Activated CD4-positive, alpha-beta T cell treated with anti-CD3 and anti-CD28 coated beads, Interleukin-2, amount 10 ng/mL, durations not matched to agents 7 days and 5 days (primary cell): Measurements from ENCODE around the gene FOXE3. TPM values are rescaled to one million over a fixed set of nuclear protein-coding genes. Genes with fewer than 3 reads are reported as not detected.

Experiments
- CTCF ChIA-PET: fragments of 350-600 bp; sonication (Branson Sonifier 250); formaldehyde crosslinking; loops from one replicate; lab custom pipeline; 2021; ENCODE audit warnings: antibody characterized with exemption; lab: Charles Lee
- POLR2A ChIA-PET: fragments of 350-600 bp; sonication (Branson Sonifier 250); formaldehyde crosslinking; loops from one replicate; lab custom pipeline; 2021; ENCODE audit warnings: antibody characterized with exemption; lab: Charles Lee
- DNase-seq: peaks from one replicate; pipeline ENCODE4 v3.0.0-alpha.2; 2020
- H3K27ac Mint-ChIP-seq: one replicate; pipeline ENCODE4 v1.8.0; 2021; ENCODE audit warnings: mild to moderate bottlenecking, moderate library complexity, mixed read lengths
- H3K27me3 Mint-ChIP-seq: one replicate; pipeline ENCODE4 v1.8.0; 2021; ENCODE audit warnings: mixed read lengths
- H3K36me3 Mint-ChIP-seq: one replicate; pipeline ENCODE4 v1.8.0; 2021; ENCODE audit warnings: low read depth, mixed read lengths
- H3K4me1 Mint-ChIP-seq: one replicate; pipeline ENCODE4 v1.8.0; 2021; ENCODE audit warnings: mixed read lengths
- H3K4me3 Mint-ChIP-seq: one replicate; pipeline ENCODE4 v1.8.0; 2021; ENCODE audit warnings: mild to moderate bottlenecking, moderate library complexity, mixed read lengths
- H3K9me3 Mint-ChIP-seq: one replicate; pipeline ENCODE4 v1.8.0; 2021; ENCODE audit warnings: mixed read lengths
- total RNA-seq, 2 experiments: library from RNA; stranded (reverse); gene quantifications; one replicate each; pipeline ENCODE4 v1.2.3, GENCODE V29; 2021

FOXE3 gene
- total RNA-seq, 2 experiments from 2014 or later, result not detected

DNA sequence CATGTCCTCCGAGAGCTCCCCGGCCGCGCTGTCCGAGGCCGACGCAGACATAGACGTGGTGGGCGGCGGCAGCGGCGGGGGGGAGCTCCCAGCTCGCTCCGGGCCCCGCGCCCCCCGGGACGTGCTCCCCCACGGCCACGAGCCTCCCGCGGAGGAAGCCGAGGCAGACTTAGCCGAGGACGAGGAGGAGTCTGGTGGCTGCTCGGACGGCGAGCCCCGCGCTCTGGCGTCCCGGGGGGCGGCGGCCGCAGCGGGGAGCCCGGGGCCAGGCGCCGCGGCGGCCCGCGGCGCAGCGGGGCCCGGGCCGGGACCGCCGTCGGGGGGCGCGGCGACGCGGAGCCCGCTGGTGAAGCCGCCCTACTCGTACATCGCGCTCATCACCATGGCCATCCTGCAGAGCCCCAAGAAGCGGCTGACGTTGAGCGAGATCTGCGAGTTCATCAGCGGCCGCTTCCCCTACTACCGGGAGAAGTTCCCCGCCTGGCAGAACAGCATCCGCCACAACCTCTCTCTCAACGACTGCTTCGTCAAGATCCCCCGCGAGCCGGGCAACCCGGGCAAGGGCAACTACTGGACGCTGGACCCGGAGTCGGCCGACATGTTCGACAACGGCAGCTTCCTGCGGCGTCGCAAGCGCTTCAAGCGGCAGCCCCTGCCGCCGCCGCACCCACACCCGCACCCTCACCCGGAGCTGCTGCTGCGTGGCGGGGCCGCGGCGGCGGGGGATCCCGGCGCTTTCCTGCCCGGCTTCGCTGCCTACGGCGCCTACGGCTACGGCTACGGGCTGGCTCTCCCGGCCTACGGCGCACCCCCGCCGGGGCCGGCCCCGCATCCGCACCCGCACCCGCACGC is 22.3 kb downstream of the FOXE3 start:
- peak overlapping the region; percentile 66 for H3K4me3 Mint-ChIP-seq
- H3K4me1 Mint-ChIP-seq, result peaks cover 27% of the 10 kb centered on the region
- POLR2A ChIA-PET, result no interaction called here
- peaks cover 19% of the 10 kb centered on the region for H3K27me3 Mint-ChIP-seq
- CTCF ChIA-PET, result interaction anchor here (0.6 to 4.6 kb wide), 28 partner anchors 9 to 289 kb away, joined by 3 to 36 read pairs (median 5); partner anchors contain the start of genes PDZK1IP1 and STIL
- H3K9me3 Mint-ChIP-seq, result no peaks in the 10 kb centered on the region
- H3K36me3 Mint-ChIP-seq, result peaks cover 14% of the 10 kb centered on the region
- DNase-seq, result peak; percentile 33
- H3K27ac Mint-ChIP-seq, result peak overlapping the region; percentile 66

DNA sequence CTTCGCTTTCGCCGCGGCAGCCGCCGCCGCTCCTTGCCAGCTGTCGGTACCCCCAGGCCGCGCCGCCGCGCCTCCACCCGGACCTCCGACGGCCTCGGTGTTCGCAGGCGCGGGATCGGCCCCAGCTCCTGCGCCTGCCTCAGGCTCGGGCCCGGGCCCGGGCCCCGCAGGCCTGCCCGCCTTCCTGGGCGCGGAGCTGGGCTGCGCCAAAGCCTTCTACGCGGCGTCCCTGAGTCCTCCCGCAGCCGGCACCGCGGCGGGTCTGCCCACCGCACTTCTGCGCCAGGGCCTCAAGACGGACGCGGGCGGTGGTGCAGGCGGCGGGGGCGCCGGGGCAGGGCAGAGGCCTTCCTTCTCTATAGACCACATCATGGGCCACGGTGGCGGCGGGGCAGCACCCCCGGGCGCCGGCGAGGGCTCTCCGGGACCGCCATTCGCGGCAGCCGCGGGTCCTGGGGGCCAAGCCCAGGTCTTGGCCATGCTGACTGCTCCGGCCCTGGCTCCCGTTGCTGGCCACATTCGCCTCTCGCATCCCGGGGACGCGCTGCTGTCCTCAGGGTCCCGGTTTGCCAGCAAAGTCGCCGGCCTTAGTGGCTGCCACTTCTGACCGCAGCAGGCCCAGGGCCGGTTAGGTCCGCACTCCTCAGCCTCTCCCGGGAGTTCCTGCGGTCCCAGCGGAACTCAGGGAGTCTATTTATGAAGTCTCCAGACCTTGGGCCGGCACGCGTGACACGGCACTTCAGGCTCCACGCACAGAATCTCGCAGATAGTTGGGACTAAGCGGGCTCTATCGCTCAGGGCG is 23.1 kb downstream of the FOXE3 start:
- Mint-ChIP-seq H3K9me3 (no peaks in the 10 kb centered on the region), H3K36me3 (peaks cover 10% of the 10 kb centered on the region), H3K27me3 (peaks cover 11% of the 10 kb centered on the region), H3K27ac (peak overlapping the region; percentile 36), H3K4me1 (peaks cover 28% of the 10 kb centered on the region), H3K4me3 (peak overlapping the region; percentile 32)
- ChIA-PET POLR2A (no interaction called here), CTCF (interaction anchor here (0.8 to 4.6 kb wide), 8 partner anchors 10 to 286 kb away, joined by 3 to 36 read pairs (median 8); no protein-coding TSS in a partner anchor)
- no peak for DNase-seq

DNA sequence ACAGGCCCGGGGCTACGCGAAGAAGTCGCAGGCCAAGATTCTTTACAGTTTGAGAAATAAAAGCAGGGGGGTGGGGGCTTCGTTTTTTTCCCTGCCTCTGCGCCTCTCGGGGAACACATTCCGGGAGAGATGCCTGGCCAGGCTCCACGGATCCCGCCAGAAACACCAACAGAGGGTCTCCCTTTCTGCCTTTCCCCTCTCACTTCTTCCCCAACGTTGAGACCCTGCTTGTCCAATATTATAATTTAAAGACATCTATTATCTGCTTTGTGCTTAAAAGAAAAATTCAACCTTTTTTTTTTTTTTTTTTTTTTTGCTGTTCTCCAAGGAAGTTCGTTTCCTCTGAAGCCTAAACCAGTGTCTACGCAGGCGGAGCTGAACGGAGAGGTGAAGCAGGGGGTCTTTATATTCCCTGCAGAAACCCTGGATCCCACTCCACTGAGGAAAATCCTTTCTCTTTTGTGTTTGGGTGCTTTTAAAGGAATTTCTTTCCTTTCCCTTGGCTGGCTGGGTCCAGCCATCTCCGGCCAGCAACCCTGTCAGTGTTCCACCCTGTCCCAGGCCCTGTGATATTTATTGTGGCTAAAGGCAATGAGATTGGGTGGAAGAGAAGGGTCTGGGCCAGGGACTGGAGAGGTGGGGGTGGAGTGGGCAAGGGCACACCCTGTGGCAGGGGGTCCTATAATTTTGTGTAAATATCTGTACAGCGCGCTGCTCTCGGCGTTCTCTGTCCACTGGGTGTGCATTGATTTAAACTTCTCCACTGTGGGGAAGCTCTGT is 23.9 kb downstream of the FOXE3 start:
- no peak for DNase-seq
- H3K9me3 Mint-ChIP-seq, result no peaks in the 10 kb centered on the region
- H3K27ac Mint-ChIP-seq, result peak overlapping the region; percentile 36
- POLR2A ChIA-PET, result no interaction called here
- CTCF ChIA-PET, result interaction anchor here (0.9 to 2.2 kb wide), 2 partner anchors 271 to 278 kb away, joined by 3 to 7 read pairs; no protein-coding TSS in a partner anchor
- peaks cover 3% of the 10 kb centered on the region for H3K36me3 Mint-ChIP-seq
- H3K27me3 Mint-ChIP-seq, result peaks cover 3% of the 10 kb centered on the region
- H3K4me3 Mint-ChIP-seq, result peak overlapping the region; percentile 32
- peaks cover 29% of the 10 kb centered on the region for H3K4me1 Mint-ChIP-seq

DNA sequence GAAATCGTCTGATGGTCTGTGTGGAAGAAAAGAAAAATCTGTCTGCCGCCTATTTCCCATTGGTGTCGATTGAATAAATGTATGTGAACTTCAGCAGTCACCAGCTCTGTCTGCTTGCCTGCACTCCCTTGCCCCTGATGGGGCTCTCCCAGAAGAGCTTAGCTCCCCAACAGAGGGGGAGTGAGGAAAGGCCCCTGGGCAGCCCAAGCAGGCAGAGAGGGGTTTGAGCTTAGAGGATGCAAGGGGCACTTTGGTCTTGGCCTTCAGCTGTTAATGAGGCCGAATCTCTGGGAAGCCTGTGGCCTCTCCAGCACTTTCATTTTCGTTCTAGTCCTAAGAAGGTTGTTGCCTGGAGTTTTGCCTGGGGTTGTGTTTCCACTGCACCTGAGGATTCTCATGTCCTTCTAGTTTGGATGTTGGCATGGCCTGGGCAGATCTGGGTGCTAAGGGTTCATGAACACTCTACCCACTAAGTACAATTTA is 24.6 kb downstream of the FOXE3 start:
- Mint-ChIP-seq H3K36me3 (peaks cover 1% of the 10 kb centered on the region), H3K27ac (no peak overlapping the region), H3K4me3 (no peak overlapping the region), H3K4me1 (peaks cover 30% of the 10 kb centered on the region), H3K9me3 (no peaks in the 10 kb centered on the region), H3K27me3 (peaks cover 3% of the 10 kb centered on the region)
- CTCF ChIA-PET, result interaction anchor here (0.9 to 2.2 kb wide), 4 partner anchors 9 to 277 kb away, joined by 3 to 8 read pairs (median 6); no protein-coding TSS in a partner anchor
- POLR2A ChIA-PET, result no interaction called here
- DNase-seq, result no peak

DNA sequence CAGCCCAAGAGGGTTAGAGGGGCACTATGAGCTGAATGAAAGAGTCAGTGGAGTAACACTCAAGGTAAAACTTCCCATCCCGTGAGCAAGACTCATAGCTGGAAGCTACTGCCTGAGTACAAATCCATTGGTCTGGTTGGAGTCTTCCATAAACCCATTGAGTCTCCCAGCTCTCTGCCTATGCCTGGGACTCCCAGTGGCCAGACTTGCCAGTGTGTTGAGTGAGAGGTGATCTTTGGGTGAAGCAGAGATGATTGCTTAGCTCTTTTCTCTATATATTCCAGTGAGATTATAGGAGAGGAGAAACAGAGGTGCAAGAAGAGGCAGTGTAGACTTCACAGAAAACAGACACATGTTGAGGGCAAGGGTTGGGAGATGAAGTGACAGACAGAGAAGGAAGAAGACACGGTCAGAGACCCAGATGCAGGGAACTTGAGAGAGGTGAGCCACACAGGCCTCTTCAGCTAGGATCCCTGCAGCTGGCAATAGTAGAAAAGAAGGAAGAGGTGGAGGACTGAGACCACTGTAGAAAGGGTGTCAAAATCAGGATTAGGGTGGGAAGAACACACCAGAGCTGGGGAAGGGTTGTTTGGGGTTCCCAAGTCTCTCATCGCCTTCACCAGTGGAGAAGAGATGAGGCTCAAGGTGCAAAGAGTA is 25.5 kb downstream of the FOXE3 start:
- POLR2A ChIA-PET, result no interaction called here

DNA sequence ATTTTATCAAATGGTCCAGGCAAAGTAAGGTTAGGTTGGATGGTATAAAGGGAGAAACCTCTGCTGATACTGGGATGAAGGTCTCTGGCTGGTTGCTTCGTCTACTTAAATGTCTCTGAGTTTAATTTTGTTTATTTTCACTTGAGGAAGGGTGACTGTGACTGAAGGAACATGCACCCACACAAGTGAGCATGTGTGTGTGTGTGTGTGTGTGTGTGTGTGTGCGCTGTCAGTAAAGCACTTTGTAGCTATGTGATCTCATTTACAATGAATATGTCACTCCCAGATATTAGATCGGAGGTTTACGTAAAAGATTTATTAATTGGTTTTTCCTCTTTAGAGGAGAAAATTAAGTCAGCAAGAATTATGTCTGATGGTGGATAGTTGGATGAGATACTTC is 26.1 kb downstream of the FOXE3 start:
- Mint-ChIP-seq H3K9me3 (no peaks in the 10 kb centered on the region), H3K36me3 (no peaks in the 10 kb centered on the region), H3K27me3 (peaks cover 3% of the 10 kb centered on the region), H3K4me1 (peaks cover 22% of the 10 kb centered on the region), H3K27ac (no peak overlapping the region), H3K4me3 (no peak overlapping the region)
- CTCF ChIA-PET, result interaction anchor here (1.0 to 2.2 kb wide), 5 partner anchors 7 to 269 kb away, joined by 3 to 8 read pairs (median 4); no protein-coding TSS in a partner anchor
- no peak for DNase-seq
- POLR2A ChIA-PET, result no interaction called here

More for the DNA sequence above, 25.5 kb downstream of the FOXE3 start:
- Mint-ChIP-seq H3K36me3 (no peaks in the 10 kb centered on the region), H3K4me1 (peaks cover 24% of the 10 kb centered on the region), H3K4me3 (no peak overlapping the region), H3K27ac (no peak overlapping the region), H3K27me3 (peaks cover 3% of the 10 kb centered on the region), H3K9me3 (no peaks in the 10 kb centered on the region)
- CTCF ChIA-PET, result interaction anchor here (1.0 to 2.2 kb wide), 5 partner anchors 8 to 269 kb away, joined by 3 to 8 read pairs (median 4); no protein-coding TSS in a partner anchor
- DNase-seq, result no peak

DNA sequence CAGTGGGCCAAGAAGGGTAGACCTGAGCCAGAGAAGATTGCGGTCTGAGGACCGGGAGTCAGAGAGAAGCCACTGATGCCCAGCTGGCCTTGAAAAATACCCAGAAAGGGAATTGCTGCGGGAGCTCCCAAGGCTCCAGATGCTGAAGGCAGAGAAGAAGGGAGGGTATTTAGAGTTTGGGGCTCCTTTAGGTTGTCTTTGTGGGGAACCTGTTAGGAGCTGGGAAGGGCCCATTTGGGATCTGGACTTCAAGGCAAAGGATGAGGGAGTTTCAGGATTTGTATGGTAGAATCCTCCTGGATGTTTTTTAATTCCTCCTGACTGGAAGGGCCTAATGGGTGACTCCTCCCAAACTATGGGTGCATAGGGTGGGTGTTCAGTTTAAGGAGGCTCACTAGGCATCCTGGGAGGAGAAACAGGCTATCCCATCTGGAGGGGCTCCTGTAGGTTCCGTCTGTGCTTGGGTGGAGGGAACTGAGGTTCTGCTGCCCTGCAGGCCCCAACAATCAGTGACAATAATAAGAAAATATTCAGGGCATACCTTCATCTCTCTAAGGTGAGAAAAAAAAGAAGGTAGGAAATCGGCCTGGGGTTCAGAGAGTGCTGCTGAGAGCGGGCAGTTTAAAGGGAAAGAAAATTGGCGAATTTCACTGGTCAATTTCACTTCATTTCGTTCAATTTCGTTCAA is 26.9 kb downstream of the FOXE3 start:
- no peak for DNase-seq
- peak overlapping the region; percentile 22 for H3K27ac Mint-ChIP-seq
- peaks cover 5% of the 10 kb centered on the region for H3K27me3 Mint-ChIP-seq
- no peaks in the 10 kb centered on the region for H3K36me3 Mint-ChIP-seq
- ChIA-PET CTCF (interaction anchor here (1.6 kb wide), 1 partner anchor 9 kb away, joined by 3 read pairs; no protein-coding TSS in a partner anchor), POLR2A (no interaction called here)
- no peaks in the 10 kb centered on the region for H3K9me3 Mint-ChIP-seq
- no peak overlapping the region for H3K4me3 Mint-ChIP-seq
- peaks cover 22% of the 10 kb centered on the region for H3K4me1 Mint-ChIP-seq

DNA sequence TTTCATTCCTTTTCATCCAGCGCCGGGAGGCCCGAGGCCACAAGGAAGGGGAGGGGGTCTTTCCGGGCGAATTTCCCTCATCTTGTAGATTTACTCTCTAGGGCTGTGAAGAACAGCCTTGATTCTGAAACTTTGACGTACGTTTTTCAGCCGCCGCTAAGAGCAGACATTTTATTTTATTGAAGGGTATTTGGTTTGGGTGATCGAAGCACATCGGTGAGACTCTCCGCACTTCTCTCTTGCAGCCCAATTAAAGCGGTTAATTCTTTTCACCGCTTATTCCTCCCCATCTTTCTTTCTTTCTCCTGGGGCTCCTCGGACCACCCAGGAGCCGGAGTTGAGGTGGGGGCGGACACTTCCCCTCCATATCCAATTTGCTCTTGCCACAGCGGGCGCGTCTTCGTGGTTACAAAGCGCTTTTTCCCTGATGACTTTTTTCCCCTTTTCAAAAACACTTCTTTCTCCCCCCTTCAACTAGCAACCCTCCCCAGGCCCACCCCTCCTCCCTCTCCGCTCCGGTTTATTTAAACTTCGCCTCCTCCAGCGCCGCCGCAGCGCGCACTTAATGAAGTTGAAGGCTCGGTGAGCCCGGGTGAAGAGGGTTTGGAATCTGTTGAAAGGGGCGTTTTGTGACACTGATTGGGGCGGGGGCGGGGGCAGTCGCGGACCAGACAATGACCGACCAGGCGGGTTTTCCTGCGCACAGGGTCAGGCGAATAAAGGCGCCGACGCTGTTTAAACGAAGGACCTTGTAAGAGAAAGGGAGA is 27.6 kb downstream of the FOXE3 start:
- H3K27ac Mint-ChIP-seq, result peak overlapping the region; percentile 69
- H3K4me1 Mint-ChIP-seq, result peaks cover 20% of the 10 kb centered on the region
- CTCF ChIA-PET, result interaction anchor here (0.7 to 1.1 kb wide), 3 partner anchors 8 to 59 kb away, joined by 4 to 5 read pairs (median 5); no protein-coding TSS in a partner anchor
- DNase-seq, result no peak
- no peaks in the 10 kb centered on the region for H3K9me3 Mint-ChIP-seq
- H3K4me3 Mint-ChIP-seq, result peak overlapping the region; percentile 35
- no peaks in the 10 kb centered on the region for H3K36me3 Mint-ChIP-seq
- H3K27me3 Mint-ChIP-seq, result peaks cover 10% of the 10 kb centered on the region
- POLR2A ChIA-PET, result no interaction called here

DNA sequence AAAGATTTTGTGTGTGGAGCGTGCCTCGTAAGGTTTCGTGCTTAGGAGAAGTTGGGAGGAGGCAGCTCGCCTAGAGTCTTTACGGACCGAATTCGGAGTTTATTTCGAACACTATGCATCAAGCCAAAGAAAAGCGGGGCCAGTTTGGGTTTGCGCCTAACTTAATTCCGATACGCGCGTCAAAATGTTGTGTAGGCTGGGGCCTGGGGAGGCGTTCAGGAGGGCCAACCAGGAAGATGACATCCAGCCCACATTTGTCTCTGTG is 28.1 kb downstream of the FOXE3 start:
- no peaks in the 10 kb centered on the region for H3K36me3 Mint-ChIP-seq
- H3K27me3 Mint-ChIP-seq, result peaks cover 15% of the 10 kb centered on the region
- ChIA-PET POLR2A (no interaction called here), CTCF (interaction anchor here (0.7 to 1.1 kb wide), 3 partner anchors 8 to 59 kb away, joined by 4 to 5 read pairs (median 5); no protein-coding TSS in a partner anchor)
- no peaks in the 10 kb centered on the region for H3K9me3 Mint-ChIP-seq
- DNase-seq, result no peak
- H3K4me1 Mint-ChIP-seq, result peaks cover 20% of the 10 kb centered on the region
- peak overlapping the region; percentile 69 for H3K27ac Mint-ChIP-seq
- H3K4me3 Mint-ChIP-seq, result peak overlapping the region; percentile 35

DNA sequence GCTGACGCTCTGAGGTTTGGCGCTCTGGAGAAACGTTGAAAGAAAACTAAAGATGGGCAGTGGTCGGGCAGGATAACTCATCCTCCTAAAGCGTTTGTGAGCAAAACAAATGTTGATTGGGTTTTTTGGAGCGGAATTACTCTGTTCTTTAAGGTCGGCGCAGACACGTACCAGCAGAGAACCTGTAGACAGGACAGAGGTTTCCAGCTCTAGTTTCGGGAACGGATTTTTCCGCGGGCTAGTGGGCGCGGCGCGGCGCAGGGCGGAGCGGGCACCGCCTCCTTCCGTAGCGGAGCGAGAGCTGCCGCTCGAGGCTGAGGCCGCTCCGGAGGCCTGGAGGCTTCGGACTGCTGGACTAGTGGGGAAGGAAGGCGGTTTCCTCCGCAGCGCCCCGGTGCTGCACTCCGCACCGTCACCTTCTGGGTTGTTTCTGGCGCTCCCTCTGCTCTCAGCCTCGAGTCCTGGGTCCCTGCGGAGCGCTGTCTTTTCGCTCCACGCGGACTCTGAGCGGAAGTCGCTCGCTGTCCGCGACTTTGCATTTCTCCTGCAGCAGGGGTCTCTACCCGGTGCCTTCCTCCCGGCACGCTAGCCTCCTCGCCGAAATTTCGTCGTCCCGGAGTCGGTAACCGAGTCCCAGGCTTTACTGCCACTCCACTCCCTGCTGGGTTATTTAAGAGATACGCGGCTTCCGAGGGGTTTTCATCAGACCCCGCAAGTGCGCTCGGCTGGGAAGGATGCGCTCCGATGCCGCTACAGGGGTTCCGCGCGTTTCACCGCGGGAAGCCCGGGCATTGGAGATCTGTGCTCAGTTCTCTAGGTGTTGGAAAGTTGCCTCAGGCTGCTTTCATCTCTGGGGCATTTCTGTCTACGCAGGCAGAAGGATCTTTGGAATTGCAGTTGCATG is 28.7 kb downstream of the FOXE3 start:
- ChIA-PET POLR2A (no interaction called here), CTCF (interaction anchor here (0.7 to 1.1 kb wide), 3 partner anchors 9 to 60 kb away, joined by 4 to 5 read pairs (median 5); no protein-coding TSS in a partner anchor)
- Mint-ChIP-seq H3K4me3 (peak overlapping the region; percentile 35), H3K4me1 (peaks cover 18% of the 10 kb centered on the region), H3K27ac (peak overlapping the region; percentile 69), H3K36me3 (no peaks in the 10 kb centered on the region), H3K27me3 (peaks cover 18% of the 10 kb centered on the region), H3K9me3 (no peaks in the 10 kb centered on the region)
- peak; percentile 20 for DNase-seq
